ENCODE data around the gene SHD. TPM values are rescaled to one million over a fixed set of nuclear protein-coding genes. Genes with fewer than 3 reads are reported as not detected.

Gene SHD
- total RNA-seq, 1 experiment from 2014 or later: 2.0 TPM

DNA sequence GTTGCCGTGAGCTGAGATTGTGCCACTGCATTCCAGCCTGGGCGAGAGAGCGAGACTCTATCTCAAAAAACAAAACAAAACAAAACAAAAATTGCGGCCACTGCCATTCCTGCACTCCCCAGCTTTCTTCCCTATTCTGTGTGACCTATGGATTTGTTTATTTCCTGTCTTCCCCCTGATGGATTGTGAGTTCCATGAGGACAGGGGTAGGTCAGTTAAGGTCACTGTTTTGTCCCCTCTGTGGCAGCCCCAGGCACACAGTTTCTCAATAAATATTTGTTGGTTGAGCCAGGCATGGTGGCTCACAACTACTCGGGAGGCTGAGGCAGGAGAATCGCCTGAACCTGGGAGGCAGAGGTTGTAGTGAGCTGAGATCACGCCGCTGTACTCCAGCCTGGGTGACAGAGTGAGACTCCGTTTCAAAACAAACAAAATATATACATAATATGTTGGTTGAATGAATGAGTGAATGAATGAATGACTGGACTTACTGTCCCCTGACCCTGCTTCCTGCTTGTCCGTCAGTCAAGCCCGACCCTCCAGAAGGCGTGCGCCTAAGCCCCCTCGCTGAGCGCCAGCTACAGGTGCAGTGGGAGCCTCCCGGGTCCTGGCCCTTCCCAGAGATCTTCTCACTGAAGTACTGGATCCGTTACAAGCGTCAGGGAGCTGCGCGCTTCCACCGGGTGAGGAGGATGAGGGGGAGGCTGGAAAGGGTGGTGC is 44.8 kb upstream of the SHD start:
- Histone ChIP-seq H3K27me3 (ENCODE audit: insufficient read depth, low read length) (no peaks in the 10 kb centered on the region), H3K36me3 (ENCODE audit: control insufficient read depth in 1 of 2, insufficient read depth in 2 of 2, low read length in 2 of 2) (no peaks in the 10 kb centered on the region), H2AFZ (ENCODE audit: low read depth, low read length, poor library complexity, severe bottlenecking) (no peak overlapping the region), H3K4me3 (replicated peaks in 1 of 2; ENCODE audit: low read depth in 1 of 2, low read length in 2 of 2) (no peak overlapping the region), H4K20me1 (ENCODE audit: insufficient read depth) (no peaks in the 10 kb centered on the region), H3K9ac (ENCODE audit: low read length) (no peak overlapping the region), H3K9me2 (ENCODE audit: insufficient read depth) (no peaks in the 10 kb centered on the region), H3K79me2 (ENCODE audit: insufficient read depth, low read length) (no peaks in the 10 kb centered on the region), H3K4me2 (ENCODE audit: low read length) (no peak overlapping the region), H3K4me1 (ENCODE audit: control insufficient read depth in 1 of 2, insufficient read depth in 2 of 2, low read length in 2 of 2) (peaks cover 1 to 17% of the 10 kb centered on the region in 2 experiments; a peak in 3 of 4 replicates), H3K9me3 (ENCODE audit: control insufficient read depth in 1 of 2, insufficient read depth in 1 of 2, low read depth in 1 of 2, low read length in 2 of 2) (no peaks in the 10 kb centered on the region), H3K27ac (ENCODE audit: low read depth, low read length) (no peak overlapping the region)
- CTCF ChIA-PET: interaction anchor here (0.9 to 1.8 kb wide), 2 partner anchors 26 to 95 kb away, joined by 3 to 7 read pairs; no protein-coding TSS in a partner anchor
- no peak for DNase-seq (ENCODE audit: low read depth, low spot score)
- RAD21 ChIA-PET (ENCODE audit: low non-redundant PET in 1 of 2, low total read pairs in 2 of 2, uncharacterized antibody in 2 of 2, unreplicated experiment in 2 of 2): no interaction called here
- POLR2A ChIA-PET: no interaction called here
- no peak for ATAC-seq
- BruUV-seq (replicated peaks): no TSS peak
- intact Hi-C loops (cut with micrococcal nuclease): no loop called here
- TF ChIP-seq, protein P1, sequence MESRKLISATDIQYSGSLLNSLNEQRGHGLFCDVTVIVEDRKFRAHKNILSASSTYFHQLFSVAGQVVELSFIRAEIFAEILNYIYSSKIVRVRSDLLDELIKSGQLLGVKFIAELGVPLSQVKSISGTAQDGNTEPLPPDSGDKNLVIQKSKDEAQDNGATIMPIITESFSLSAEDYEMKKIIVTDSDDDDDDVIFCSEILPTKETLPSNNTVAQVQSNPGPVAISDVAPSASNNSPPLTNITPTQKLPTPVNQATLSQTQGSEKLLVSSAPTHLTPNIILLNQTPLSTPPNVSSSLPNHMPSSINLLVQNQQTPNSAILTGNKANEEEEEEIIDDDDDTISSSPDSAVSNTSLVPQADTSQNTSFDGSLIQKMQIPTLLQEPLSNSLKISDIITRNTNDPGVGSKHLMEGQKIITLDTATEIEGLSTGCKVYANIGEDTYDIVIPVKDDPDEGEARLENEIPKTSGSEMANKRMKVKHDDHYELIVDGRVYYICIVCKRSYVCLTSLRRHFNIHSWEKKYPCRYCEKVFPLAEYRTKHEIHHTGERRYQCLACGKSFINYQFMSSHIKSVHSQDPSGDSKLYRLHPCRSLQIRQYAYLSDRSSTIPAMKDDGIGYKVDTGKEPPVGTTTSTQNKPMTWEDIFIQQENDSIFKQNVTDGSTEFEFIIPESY (IDR thresholded peaks at IDR 0.05; ENCODE audit: extremely low read depth, insufficient replicate concordance, low read length): no peak
- TF ChIP-seq, protein P2, sequence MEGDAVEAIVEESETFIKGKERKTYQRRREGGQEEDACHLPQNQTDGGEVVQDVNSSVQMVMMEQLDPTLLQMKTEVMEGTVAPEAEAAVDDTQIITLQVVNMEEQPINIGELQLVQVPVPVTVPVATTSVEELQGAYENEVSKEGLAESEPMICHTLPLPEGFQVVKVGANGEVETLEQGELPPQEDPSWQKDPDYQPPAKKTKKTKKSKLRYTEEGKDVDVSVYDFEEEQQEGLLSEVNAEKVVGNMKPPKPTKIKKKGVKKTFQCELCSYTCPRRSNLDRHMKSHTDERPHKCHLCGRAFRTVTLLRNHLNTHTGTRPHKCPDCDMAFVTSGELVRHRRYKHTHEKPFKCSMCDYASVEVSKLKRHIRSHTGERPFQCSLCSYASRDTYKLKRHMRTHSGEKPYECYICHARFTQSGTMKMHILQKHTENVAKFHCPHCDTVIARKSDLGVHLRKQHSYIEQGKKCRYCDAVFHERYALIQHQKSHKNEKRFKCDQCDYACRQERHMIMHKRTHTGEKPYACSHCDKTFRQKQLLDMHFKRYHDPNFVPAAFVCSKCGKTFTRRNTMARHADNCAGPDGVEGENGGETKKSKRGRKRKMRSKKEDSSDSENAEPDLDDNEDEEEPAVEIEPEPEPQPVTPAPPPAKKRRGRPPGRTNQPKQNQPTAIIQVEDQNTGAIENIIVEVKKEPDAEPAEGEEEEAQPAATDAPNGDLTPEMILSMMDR (IDR thresholded peaks at IDR 0.05 in 2 of 3, conservative IDR thresholded peaks at IDR 0.05 in 1 of 3; ENCODE audit: borderline replicate concordance in 1 of 3, insufficient read depth in 1 of 3, low read depth in 2 of 3, low read length in 2 of 3): no peak
- TF ChIP-seq POLR2AphosphoS5 (IDR thresholded peaks at IDR 0.05; ENCODE audit: low read depth, low read length): no peak
- TF ChIP-seq CBX3 (IDR thresholded peaks at IDR 0.05; ENCODE audit: low read depth): no peak
- no peak for TF ChIP-seq EZH2 (IDR thresholded peaks at IDR 0.05)
- TF ChIP-seq YY1 (IDR thresholded peaks at IDR 0.05; ENCODE audit: extremely low read depth, insufficient replicate concordance, low read depth, low read length): no peak
- TF ChIP-seq JUND (IDR thresholded peaks at IDR 0.05): no peak
- no peak for TF ChIP-seq ZFX (IDR thresholded peaks at IDR 0.05)

Data from HCT116 (cell line).